Omental fat pad (tissue), 4 donors: ENCODE data around the gene KIF12. TPM values are rescaled to one million over a fixed set of nuclear protein-coding genes. Genes with fewer than 3 reads are reported as not detected.

Experiments used
- ATAC-seq: fragments of 150-250 bp; one replicate; pipeline ENCODE4 v1.9.1; 2016; ENCODE audit warnings: mild to moderate bottlenecking, moderate library complexity; ENCODE audit not compliant: low FRiP score
- DNase-seq: peaks from one replicate; pipeline ENCODE4 v3.0.0-alpha.2; 2019; ENCODE audit warnings: low spot score
- CTCF ChIP-seq, 3 donors: fragments of 450-650 bp; IDR thresholded peaks; one replicate each; pipeline ENCODE4 v1.5.1; 2016 to 2017; ENCODE audit warnings: antibody characterized with exemption in 3 of 3, mild to moderate bottlenecking in 3 of 3, moderate library complexity in 2 of 3
- total RNA-seq, 4 donors: library from RNA; depleted of rRNA; stranded (reverse); fragments of >200 nt; gene quantifications; one replicate each; pipeline ENCODE4 v1.1.0, GENCODE V29; 2016

Gene KIF12
- total RNA-seq, 4 donors from 2014 or later, result 0.12 to 0.19 TPM; not detected in 2

GRCh38 chr9:114112325-114112724 is 13.2 kb upstream of the KIF12 start:
- DNase-seq, result no peak
- ATAC-seq, result no peak
- no peak for TF ChIP-seq CTCF (IDR thresholded peaks at IDR 0.05)

- peak; percentile 60 for ATAC-seq
- no peak for TF ChIP-seq CTCF (IDR thresholded peaks at IDR 0.05)
- no peak for DNase-seq
These were observed 11.1 kb upstream of the KIF12 start for GRCh38 chr9:114110180-114110579.

DNA sequence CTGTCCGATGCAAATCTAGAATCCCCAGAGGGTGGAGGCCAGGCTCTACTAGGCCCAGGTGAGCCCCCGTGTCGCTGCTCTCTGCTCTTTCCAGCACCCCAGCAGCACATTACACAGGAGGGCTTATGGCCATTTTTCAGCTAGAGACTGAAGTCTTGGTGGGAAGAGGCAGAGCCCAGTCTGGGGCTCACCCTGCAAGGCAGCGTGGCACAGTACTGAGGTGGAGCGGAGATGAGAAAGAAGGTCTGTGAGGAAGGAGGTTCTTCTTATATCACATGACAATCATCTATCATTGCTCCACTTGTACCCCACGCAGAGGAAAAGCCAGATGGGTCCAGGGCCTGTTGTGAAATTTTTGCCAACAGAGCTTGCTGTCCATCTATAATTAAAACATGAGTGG is 10.0 kb upstream of the KIF12 start:
- ATAC-seq (peak; percentile 2), DNase-seq (no peak)
- no peak for TF ChIP-seq CTCF (IDR thresholded peaks at IDR 0.05)

DNA sequence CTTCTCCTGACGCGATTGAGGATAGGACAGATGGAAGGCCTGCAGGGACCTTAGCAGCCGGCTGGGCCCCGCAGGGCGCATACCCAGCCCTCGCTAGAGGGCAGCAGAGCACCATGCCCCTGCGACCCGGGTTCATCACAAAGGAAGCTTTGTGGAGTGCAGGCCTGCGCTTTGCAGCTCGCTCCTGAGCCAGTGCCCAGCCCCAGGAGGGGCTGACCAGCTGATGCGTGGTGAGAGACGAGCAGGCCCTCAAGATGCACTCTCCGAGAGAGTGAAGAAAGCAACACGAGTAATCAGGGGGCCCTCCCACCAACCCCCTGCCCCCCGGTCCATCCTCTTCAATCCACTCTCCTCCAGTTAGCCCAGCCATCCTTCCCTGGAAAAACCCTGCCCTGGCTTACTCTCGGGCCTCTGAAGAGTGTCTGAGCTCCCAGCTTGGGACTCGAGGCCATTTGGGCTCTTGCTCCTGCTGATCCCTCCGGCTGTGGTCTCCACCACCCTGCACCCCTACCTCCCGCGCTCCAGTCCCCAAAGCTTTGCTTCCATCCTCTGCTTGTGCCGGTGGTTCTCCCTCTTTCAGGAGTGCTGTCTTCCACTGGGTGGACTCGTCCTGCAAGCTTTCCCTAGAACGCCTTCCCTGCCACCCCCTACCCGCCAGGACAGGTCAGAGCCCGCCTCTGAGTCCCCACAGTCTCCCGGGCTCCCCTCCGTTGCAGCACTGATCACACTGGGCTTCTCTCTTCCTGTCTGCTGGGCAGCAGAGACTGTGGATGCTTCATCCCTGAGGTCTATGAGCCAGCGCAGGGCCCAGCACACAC is 9.1 kb upstream of the KIF12 start:
- peak; percentile 76 for ATAC-seq
- TF ChIP-seq CTCF (IDR thresholded peaks at IDR 0.05), result peak in 1 of 3 donors; percentile 33
- DNase-seq, result peak; percentile 34

GRCh38 chr9:114107286-114108001 is 8.4 kb upstream of the KIF12 start:
- ATAC-seq, result no peak
- no peak for TF ChIP-seq CTCF (IDR thresholded peaks at IDR 0.05)
- no peak for DNase-seq

GRCh38 chr9:114105236-114105635 is 6.1 kb upstream of the KIF12 start:
- TF ChIP-seq CTCF (IDR thresholded peaks at IDR 0.05), result no peak
- DNase-seq, result no peak
- no peak for ATAC-seq
